Measurements from ENCODE around the gene ANKRD13B. TPM values are rescaled to one million over a fixed set of nuclear protein-coding genes. Genes with fewer than 3 reads are reported as not detected.
A peak's percentile ranks its signal among the peaks of the same experiment; 100 is the strongest.

The ANKRD13B gene
- total and polyA plus RNA-seq, 2 donors (not counting 1 experiment from before 2014, with no cell fraction given): 1.6 to 2.8 TPM

GRCh38 chr17:29567304-29567553, 25.7 kb upstream of the ANKRD13B start:
- H2AFZ ChIP-seq (ENCODE audit: insufficient read depth, low read depth, low read length, poor library complexity, severe bottlenecking): peak overlapping the region; percentile 87
- H3K9me3 ChIP-seq (ENCODE audit: control extremely low read depth in 1 of 3, control insufficient read depth in 2 of 3, insufficient read depth in 1 of 3, low read length in 2 of 3): no peaks in the 10 kb centered on the region
- Mint-ChIP-seq H3K4me3 (peak overlapping the region; percentile 99), H3K27me3 (no peaks in the 10 kb centered on the region), H3K27ac (peak overlapping the region; percentile 97), H3K4me1 (peaks cover 45% of the 10 kb centered on the region), H3K9me3 (ENCODE audit: insufficient read depth) (no peaks in the 10 kb centered on the region)
- ChIA-PET CTCF (interaction anchor here (1.0 to 24.3 kb wide), 10 partner anchors 9 to 197 kb away, joined by 4 to 336 read pairs (median 6); partner anchors contain the start of gene ANKRD13B), POLR2A (interaction anchor here (0.8 to 2.9 kb wide), 5 partner anchors 10 to 56 kb away, joined by 3 to 12 read pairs (median 4); partner anchors contain the start of genes ANKRD13B and CORO6)
- peaks cover 23% of the 10 kb centered on the region for H3K79me2 ChIP-seq (ENCODE audit: control insufficient read depth, insufficient read depth, low read length)
- TF ChIP-seq CTCF (IDR thresholded peaks at IDR 0.05) (no peak), EZH2 (IDR thresholded peaks at IDR 0.05; ENCODE audit: borderline replicate concordance, insufficient read depth, low read depth, low read length, poor library complexity, severe bottlenecking) (no peak)
- peaks cover 37 to 47% of the 10 kb centered on the region in 2 donors for H3K4me1 ChIP-seq (ENCODE audit: control insufficient read depth in 2 of 2, insufficient read depth in 2 of 2, low read length in 2 of 2)
- peaks cover 0 to 6% of the 10 kb centered on the region in 2 experiments for H3K36me3 ChIP-seq (replicated peaks in 1 of 2; ENCODE audit: control extremely low read depth in 1 of 2, control insufficient read depth in 1 of 2, extremely low read depth in 1 of 2, insufficient read depth in 2 of 2, low read length in 1 of 2)
- WGBS (ENCODE audit: insufficient coverage): 0% methylated on average over 27 of the region's 27 CpGs
- peak; percentile 80 for DNase-seq
- ATAC-seq (ENCODE audit: low read depth): peak; percentile 9
- H3K4me2 ChIP-seq (replicated peaks; ENCODE audit: low read depth, low read length, poor library complexity, severe bottlenecking): peak overlapping the region; percentile 100
- H3K9ac ChIP-seq (ENCODE audit: low read length): peak overlapping the region; percentile 82
- no peaks in the 10 kb centered on the region for H4K20me1 ChIP-seq (ENCODE audit: control insufficient read depth, insufficient read depth, low read length, poor library complexity, severe bottlenecking)
- no peaks in the 10 kb centered on the region for H3K27me3 ChIP-seq (replicated peaks in 1 of 4; ENCODE audit: control extremely low read depth in 1 of 4, control insufficient read depth in 3 of 4, insufficient read depth in 4 of 4, low read length in 3 of 4)
- intact Hi-C loops (cut with micrococcal nuclease): loop anchor here (5.0 to 10.0 kb wide), 7 partner anchors 155 to 922 kb away; partner anchors contain the start of genes BLTP2, NUFIP2, PHF12 and SSH2
- H3K27ac ChIP-seq (ENCODE audit: low read length in 2 of 2): peak overlapping the region; percentile 38 to 76
- peak overlapping the region in 4 of 5 experiments; percentile 64 to 99 (median 78) for H3K4me3 ChIP-seq (ENCODE audit: control extremely low read depth in 1 of 5, extremely low read depth in 1 of 5, insufficient read depth in 1 of 5, low read depth in 2 of 5, low read length in 4 of 5)
